HepG2 (cell line): ENCODE measurements around the gene JAG1. TPM values are rescaled to one million over a fixed set of nuclear protein-coding genes. Genes with fewer than 3 reads are reported as not detected.

ENCODE experiments used
- ARID3A ChIP-seq: IDR thresholded peaks from 2 replicates; pipeline ENCODE4 v1.6.1; 2012; ENCODE audit warnings: low read depth, low read length, improper control_type of control experiment
- ARNTL ChIP-seq: sonication (generic); formaldehyde crosslinking; IDR thresholded peaks from 2 replicates; pipeline ENCODE4 v1.4.0; 2020; ENCODE audit warnings: mild to moderate bottlenecking, missing genetic modification reagents
- DMTF1 ChIP-seq: sonication (generic); formaldehyde crosslinking; IDR thresholded peaks from 2 replicates; pipeline ENCODE4 v1.4.0; 2020; ENCODE audit warnings: mild to moderate bottlenecking, missing genetic modification reagents
- DRAP1 ChIP-seq: IDR thresholded peaks from 2 replicates; pipeline ENCODE4 v1.6.1; 2016; ENCODE audit warnings: missing genetic modification reagents, missing compliant biosample characterization
- ERF ChIP-seq: IDR thresholded peaks from 2 replicates; pipeline ENCODE4 v1.6.1; 2018; ENCODE audit warnings: missing biosample characterization, missing genetic modification reagents
- HBP1 ChIP-seq: IDR thresholded peaks from 2 replicates; pipeline ENCODE4 v1.6.1; 2016; ENCODE audit warnings: low read depth, control low read depth
- JUN ChIP-seq: sonication (generic); formaldehyde crosslinking; IDR thresholded peaks from 2 replicates; pipeline ENCODE4 v1.4.0; 2020; ENCODE audit warnings: mild to moderate bottlenecking, missing genetic modification reagents
- LRRFIP1 ChIP-seq: sonication (generic); formaldehyde crosslinking; conservative IDR thresholded peaks from 2 replicates; pipeline ENCODE4 v1.4.0; 2020; ENCODE audit warnings: missing genetic modification reagents
- MTA1 ChIP-seq: sonication (generic); formaldehyde crosslinking; IDR thresholded peaks from 2 replicates; pipeline ENCODE4 v1.4.0; 2020; ENCODE audit warnings: missing genetic modification reagents, mild to moderate bottlenecking, borderline replicate concordance
- REL ChIP-seq: sonication (generic); formaldehyde crosslinking; conservative IDR thresholded peaks from 2 replicates; pipeline ENCODE4 v1.8.0; 2022; ENCODE audit warnings: mild to moderate bottlenecking, missing genetic modification reagents, moderate library complexity
- RXRB ChIP-seq: IDR thresholded peaks from 2 replicates; pipeline ENCODE4 v1.6.1; 2016; ENCODE audit warnings: borderline replicate concordance, missing genetic modification reagents, missing compliant biosample characterization
- SMYD3 ChIP-seq: sonication (generic); formaldehyde crosslinking; IDR thresholded peaks from 2 replicates; pipeline ENCODE4 v1.8.1; 2023; ENCODE audit warnings: mild to moderate bottlenecking, missing genetic modification reagents
- TOPORS ChIP-seq: sonication (generic); formaldehyde crosslinking; IDR thresholded peaks from 2 replicates; pipeline ENCODE4 v1.8.0; 2023; ENCODE audit warnings: mild to moderate bottlenecking, missing genetic modification reagents
- ZBTB42 ChIP-seq: sonication (generic); formaldehyde crosslinking; IDR thresholded peaks from 2 replicates; pipeline ENCODE4 v1.5.0; 2020; ENCODE audit warnings: mild to moderate bottlenecking, missing genetic modification reagents
- ZNF274 ChIP-seq: sonication (generic); formaldehyde crosslinking; IDR thresholded peaks from 2 replicates; pipeline ENCODE4 v1.5.1; 2020; ENCODE audit warnings: mild to moderate bottlenecking, missing genetic modification reagents
- ZNF296 ChIP-seq: sonication (generic); formaldehyde crosslinking; conservative IDR thresholded peaks from 2 replicates; pipeline ENCODE4 v1.5.0; 2020; ENCODE audit warnings: mild to moderate bottlenecking, missing genetic modification reagents
- ZNF326 ChIP-seq: sonication (generic); formaldehyde crosslinking; IDR thresholded peaks from 2 replicates; pipeline ENCODE4 v1.4.0; 2020; ENCODE audit warnings: missing genetic modification reagents, borderline replicate concordance
- ZNF350 ChIP-seq: sonication (generic); formaldehyde crosslinking; IDR thresholded peaks from 2 replicates; pipeline ENCODE4 v1.4.0; 2020; ENCODE audit warnings: mild to moderate bottlenecking, low read depth, missing genetic modification reagents, borderline replicate concordance
- ZNF446 ChIP-seq: sonication (generic); formaldehyde crosslinking; IDR thresholded peaks from 2 replicates; pipeline ENCODE4 v1.5.0; 2020; ENCODE audit warnings: mild to moderate bottlenecking, missing genetic modification reagents
- ZNF619 ChIP-seq: sonication (generic); formaldehyde crosslinking; IDR thresholded peaks from 2 replicates; pipeline ENCODE4 v1.4.0; 2020; ENCODE audit warnings: mild to moderate bottlenecking, missing genetic modification reagents
- ZNF883 ChIP-seq: sonication (generic); formaldehyde crosslinking; IDR thresholded peaks from 2 replicates; pipeline ENCODE4 v1.5.1; 2020; ENCODE audit warnings: mild to moderate bottlenecking, missing genetic modification reagents; ENCODE audit errors: not compliant biosample characterization
- polyA plus RNA-seq, 8 experiments: library from polyadenylated mRNA; depleted of rRNA in 3 of 8; stranded (reverse) in 7 of 8; unstranded in 1 of 8; fragments of >200 nt; fragmentation: Illumina TruSeq in 4 of 8; extraction: Trizol in 4 of 8; gene quantifications; 2 replicates each; pipeline versions ENCODE4 v1.2.1 to v1.2.3, GENCODE V29; 2011 to 2016; ENCODE audit warnings: low read depth in 4 of 8, missing spikeins in 1 of 8, mixed read lengths in 1 of 8; ENCODE audit not compliant: insufficient read depth in 1 of 8
- total RNA-seq, 5 experiments: library from RNA; depleted of rRNA; stranded (reverse); fragments of >200 nt; fragmentation: Illumina TruSeq; extraction: Trizol; gene quantifications; 2 replicates each; pipeline ENCODE4 v1.2.3, GENCODE V29; 2016; ENCODE audit warnings: low read depth in 1 of 5

Gene JAG1
- total and polyA plus RNA-seq, 2 of the 13 experiments (the other 11 are each of a cell fraction or from before 2014, with no cell fraction given), result 47.1 to 56.3 TPM

GRCh38 chr20:10674684-10675449 is 1.1 kb upstream of the JAG1 start (continued):
- no peak for TF ChIP-seq JUN
- TF ChIP-seq ZBTB42 (CRISPR knock-in tag), result no peak; the same call in 1 of the 2 replicates
- peak; percentile 86 for TF ChIP-seq ZNF350 (CRISPR knock-in tag)
- TF ChIP-seq ARID3A, result peak; percentile 59; the same call in 1 of the 2 replicates
- peak; percentile 53; the same call in 1 of the 2 replicates for TF ChIP-seq ZNF274 (CRISPR knock-in tag)
- TF ChIP-seq ERF (CRISPR knock-in tag), result no peak
- no peak for TF ChIP-seq HBP1 (CRISPR knock-in tag)
- peak; percentile 89; the same call in 1 of the 2 replicates for TF ChIP-seq TOPORS (CRISPR knock-in tag)
- TF ChIP-seq ZNF883 (CRISPR knock-in tag), result no peak
- no peak for TF ChIP-seq RXRB (CRISPR knock-in tag)
- TF ChIP-seq ZNF326 (CRISPR knock-in tag), result no peak
- TF ChIP-seq ZNF446, result no peak
- peak; percentile 11; the same call in 1 of the 2 replicates for TF ChIP-seq ARNTL
- TF ChIP-seq MTA1, result peak; percentile 67; the same call in 1 of the 2 replicates
- TF ChIP-seq SMYD3, result 0 out of 2 replicates have a peak, but pooled peaks have one; percentile 56
- peak; percentile 82; the same call in 1 of the 2 replicates for TF ChIP-seq ZNF619 (CRISPR knock-in tag)
- TF ChIP-seq DRAP1, result no peak
- TF ChIP-seq LRRFIP1 (CRISPR knock-in tag), result no peak
- 0 out of 2 replicates have a peak, but pooled peaks have one; percentile 53 for TF ChIP-seq REL (CRISPR knock-in tag)
- no peak for TF ChIP-seq DMTF1 (CRISPR knock-in tag)
- no peak for TF ChIP-seq ZNF296 (CRISPR knock-in tag)
